Endometrium (tissue), 2 donors: Measurements from ENCODE around the gene LHX1.

ENCODE experiments used
- FAIRE-seq: peaks from 2 replicates; lab custom pipeline; 2012; peaks lifted over from hg19 to GRCh38; lab: Jason Lieb, UNC
- donor health status: control.
- donor health status: control.

LHX1 gene

DNA sequence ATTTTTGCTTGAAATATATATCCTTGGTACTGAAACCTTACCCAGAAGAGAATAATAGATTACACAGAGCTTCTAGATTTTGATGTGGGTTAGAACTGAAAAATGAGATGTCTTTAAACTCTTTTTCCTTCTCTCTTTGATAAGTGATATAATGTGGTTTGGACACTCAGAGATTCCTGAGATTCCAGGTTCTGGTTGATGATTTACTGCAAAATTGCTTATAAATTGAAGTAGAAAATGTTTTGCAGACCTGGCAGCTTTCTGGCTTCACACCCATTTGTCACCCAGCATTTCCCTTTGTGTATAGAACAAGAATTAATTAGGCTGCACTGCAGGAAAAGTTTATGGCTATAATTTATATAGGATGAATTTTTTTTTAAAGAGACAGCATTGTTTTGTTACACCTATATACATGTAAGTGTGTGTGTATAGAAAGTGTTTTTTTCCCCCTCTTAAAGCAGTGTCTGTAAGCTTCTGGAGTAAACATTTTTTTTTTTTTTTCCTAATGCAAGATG lies 35.0 kb downstream of the LHX1 start:
- no peak for FAIRE-seq

DNA sequence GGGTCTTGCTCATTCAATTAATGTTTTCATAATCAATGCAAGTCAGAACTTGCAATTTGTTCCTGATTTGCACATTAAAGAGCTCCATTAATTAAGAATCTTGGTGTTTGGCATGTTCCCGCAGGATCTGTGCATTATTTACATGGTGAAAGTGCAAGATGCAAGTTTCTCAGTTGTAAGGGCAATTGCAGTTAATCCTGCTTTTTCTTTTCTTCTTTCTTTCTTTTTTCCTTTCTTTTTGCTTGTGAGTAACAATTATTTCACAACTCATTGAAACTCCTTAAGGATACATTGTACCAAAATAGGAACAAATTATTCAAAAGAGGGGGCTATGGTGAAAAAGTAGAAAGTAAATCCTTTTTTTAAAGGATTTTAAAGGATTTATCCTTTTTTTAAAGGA lies 35.6 kb downstream of the LHX1 start:
- no peak for FAIRE-seq

DNA sequence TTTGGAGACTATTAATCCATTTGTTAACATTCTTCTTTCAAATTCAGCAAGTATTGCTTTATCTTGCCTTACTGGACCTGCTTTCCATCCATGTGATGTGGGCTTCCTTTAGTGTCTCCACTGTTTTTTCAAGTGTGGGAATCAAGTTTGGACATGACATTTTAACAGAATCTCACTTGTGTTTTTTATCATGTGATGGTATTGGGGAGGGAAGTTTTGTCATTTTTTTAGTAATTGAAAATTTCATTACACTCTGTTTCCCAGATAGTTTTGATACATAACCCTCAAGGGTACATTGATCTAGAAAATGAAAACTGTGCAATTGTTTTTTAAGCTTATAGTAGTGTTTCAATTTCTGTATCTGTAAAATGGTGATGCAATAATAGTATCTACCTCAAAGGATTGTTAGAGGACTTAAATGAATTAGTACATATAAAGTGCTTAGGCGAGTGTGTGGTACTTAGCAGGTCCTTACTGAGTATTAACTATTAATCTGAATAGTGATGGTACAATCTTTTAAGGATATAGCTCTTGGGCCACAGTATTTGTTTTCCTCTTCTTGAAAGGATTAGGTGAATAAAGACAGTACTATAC lies 38.7 kb downstream of the LHX1 start:
- no peak for FAIRE-seq

DNA sequence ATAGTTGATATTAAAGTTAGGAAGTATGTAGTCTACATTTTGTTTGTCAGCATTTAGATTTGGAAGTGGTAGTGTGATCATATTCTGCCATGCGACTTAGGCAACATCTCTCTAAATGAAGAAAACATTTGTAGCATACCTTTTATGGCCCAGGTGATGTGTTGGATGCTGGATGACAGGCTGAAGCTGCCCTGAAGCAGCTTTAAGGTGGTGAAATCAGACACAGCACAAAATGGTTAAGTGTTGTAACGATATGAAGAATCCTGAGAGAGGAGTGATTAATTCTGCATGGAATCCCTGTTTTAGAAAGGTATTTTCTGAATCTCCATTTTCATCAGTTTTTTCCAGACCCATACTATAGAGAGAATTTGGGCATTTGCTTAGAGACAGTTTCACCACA lies 39.8 kb downstream of the LHX1 start:
- FAIRE-seq = no peak

DNA sequence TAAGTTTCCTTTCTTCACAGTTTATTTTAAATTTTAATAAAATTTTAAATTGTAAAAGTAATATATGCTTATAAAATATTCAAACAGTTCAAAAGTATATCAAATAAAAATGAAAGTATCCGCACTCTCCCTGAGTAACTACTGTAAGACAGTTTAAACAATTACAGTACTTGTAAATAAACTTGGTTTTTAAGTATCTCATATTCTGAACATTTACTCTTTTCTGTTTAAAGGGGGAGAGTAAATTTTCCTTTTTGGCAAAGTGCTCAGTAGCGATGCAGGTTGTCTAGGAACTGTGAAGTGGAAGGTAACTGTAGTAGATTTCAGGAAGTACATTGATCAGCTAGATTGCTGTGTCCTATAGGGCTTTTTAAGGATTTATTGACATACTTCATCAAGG lies 40.3 kb downstream of the LHX1 start:
- no peak for FAIRE-seq

DNA sequence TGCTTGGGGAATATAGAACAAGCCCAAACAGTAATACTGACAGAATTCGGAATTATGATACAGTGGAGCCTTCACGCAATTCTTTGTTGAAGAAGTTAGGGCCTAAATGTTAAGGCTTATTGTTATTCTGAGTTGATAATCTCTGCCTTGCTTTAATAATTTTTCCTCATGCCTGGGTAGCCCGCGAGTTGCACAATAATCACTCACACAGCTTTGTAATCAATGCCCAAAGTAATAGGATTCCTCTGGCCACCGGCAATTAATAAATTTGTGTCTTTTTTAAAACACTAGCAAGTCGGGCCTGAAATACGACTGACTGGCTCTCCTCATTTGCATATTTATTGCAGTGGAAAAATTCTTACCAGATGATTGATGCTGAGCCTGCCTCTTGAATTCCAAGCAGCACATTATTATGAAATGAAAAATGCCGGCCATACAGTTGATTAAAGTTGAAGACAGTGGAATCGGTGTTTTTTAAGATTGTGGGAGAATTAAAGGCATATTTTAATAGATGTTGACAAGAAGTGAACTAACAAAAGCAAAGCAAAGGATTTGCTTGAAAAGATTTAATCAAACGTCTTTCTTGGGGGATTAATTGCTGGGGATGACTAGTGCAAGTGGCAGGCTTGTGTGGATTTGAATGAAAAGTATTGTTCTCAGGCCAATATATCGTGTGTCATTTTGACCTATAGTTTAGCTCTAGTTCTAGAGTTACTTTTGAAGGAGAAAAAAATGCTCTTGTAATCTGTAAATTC lies 41.7 kb downstream of the LHX1 start:
- FAIRE-seq = no peak

DNA sequence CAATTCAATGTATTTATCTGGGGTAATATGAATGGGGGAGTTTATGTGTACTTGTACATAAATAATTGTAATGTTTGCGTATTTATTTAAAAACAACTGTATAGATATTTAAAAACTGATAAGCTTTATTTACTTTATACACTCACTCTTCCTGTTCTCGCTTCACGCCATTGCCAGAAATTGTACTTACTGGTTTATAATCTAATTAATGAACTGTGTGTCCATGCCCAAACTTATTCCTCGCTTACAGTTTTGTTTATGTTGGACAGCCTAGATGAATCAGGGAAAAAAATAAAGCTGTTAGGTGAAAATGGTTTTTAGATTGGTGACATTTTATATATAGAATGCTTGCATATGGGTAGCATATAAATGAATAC lies 42.3 kb downstream of the LHX1 start:
- FAIRE-seq = no peak

DNA sequence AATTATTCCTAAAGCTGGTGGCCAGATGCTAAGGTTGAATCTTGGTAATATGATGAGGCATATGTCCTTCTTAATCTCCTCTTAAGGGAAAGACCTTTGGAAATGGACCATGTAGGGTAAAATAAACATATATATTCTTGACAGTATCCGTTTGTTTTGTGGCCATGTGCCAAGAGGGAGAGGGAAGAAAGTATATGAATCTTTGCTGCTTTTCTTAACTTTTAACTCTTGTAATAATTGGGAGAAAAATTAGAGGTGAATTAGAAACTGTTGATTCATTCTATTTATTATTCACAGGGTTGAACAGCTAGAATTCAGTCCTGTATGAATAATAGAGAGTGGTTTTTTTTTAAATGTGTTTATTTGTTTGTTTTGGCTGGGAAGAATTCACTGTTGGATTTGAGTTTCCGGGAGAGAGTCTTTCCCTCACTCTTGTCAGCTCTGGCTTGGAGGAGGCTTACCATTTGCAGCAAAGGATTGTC lies 43.0 kb downstream of the LHX1 start:
- no peak for FAIRE-seq

DNA sequence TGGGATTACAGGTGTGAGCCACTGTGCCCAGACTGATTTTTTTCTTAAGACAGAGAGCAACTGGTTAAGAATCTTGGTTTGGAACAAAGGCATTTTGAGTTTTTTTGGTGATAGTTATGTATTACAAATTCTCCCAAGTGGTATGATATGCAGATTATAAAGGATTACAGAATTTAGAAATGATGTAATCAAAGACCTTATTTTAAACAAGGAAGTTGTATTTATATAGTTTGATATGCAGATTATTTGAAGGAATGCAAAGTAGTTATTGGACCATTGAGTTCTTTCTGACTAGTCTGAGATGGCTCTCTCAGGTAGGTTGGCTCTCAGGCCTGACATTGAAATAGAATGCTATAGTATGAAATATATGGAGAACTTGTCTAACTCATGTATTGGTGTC lies 46.3 kb downstream of the LHX1 start:
- no peak for FAIRE-seq

DNA sequence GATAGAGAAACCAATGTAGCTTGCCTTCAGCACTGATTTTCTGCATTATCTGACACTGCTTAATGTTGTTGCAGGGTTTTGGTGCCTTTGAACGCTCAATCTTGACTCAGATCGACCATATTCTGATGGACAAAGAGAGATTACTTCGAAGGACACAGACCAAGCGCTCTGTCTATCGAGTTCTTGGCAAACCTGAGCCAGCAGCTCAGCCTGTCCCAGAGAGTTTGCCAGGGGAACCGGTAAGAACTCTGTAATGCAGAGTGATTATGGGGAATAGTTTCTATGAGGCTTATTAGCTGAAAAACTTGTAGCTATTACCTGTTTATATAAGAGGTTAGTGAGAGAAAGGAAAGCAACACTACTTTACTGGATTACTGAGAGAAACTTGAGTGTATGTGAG lies 51.9 kb downstream of the LHX1 start:
- FAIRE-seq = no peak

DNA sequence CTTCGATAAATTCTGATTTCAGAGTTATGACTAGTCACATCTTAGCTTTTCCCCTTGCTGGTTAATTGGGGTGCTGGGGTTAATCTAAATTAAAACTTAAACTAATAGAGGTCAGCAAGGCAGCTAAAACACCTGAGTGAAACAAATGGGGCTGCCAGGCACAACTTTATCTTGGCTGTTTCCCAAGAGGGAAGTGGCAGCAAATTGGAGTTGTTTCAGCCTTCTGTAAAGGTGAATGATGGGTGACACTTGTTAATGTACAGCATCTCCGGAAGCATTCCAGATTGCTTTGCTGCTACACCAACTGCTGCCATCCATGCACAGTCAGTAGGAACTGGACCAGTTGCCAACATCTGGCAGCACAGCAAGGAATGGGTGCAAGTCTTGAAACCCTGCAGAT lies 55.4 kb downstream of the LHX1 start:
- no peak for FAIRE-seq

DNA sequence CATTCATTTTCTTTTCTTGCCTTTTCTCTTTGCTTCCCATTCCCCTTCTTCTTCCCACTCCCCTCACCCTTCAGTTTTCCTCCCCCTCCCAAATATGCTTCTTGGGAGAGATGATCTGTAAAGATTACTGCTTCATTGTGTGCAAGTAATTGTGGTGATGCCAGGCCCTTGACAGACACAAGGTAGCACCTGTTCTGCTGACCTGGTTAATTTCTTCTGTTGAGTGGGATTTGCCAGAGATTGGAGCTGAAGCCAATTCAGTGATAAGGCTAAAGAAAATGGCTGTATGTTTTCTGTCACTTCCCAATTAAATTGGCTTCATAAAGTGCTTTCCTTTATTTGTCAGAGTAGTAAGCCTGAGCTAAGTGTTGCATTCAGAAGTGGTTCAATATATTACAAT lies 56.0 kb downstream of the LHX1 start:
- FAIRE-seq = no peak
